HG02870 (cell line): ENCODE results near the gene TLR1.
A peak's percentile ranks its signal among the peaks of the same experiment; 100 is the strongest.

ENCODE experiments used
- ATAC-seq: cut with Tn5 transposase; IDR thresholded peaks from one replicate; pipeline ENCODE4 v1.9.1; 2021; ENCODE audit warnings: mild to moderate bottlenecking, moderate library complexity; ENCODE audit not compliant: unreplicated experiment

Gene TLR1, protein sequence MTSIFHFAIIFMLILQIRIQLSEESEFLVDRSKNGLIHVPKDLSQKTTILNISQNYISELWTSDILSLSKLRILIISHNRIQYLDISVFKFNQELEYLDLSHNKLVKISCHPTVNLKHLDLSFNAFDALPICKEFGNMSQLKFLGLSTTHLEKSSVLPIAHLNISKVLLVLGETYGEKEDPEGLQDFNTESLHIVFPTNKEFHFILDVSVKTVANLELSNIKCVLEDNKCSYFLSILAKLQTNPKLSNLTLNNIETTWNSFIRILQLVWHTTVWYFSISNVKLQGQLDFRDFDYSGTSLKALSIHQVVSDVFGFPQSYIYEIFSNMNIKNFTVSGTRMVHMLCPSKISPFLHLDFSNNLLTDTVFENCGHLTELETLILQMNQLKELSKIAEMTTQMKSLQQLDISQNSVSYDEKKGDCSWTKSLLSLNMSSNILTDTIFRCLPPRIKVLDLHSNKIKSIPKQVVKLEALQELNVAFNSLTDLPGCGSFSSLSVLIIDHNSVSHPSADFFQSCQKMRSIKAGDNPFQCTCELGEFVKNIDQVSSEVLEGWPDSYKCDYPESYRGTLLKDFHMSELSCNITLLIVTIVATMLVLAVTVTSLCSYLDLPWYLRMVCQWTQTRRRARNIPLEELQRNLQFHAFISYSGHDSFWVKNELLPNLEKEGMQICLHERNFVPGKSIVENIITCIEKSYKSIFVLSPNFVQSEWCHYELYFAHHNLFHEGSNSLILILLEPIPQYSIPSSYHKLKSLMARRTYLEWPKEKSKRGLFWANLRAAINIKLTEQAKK

DNA sequence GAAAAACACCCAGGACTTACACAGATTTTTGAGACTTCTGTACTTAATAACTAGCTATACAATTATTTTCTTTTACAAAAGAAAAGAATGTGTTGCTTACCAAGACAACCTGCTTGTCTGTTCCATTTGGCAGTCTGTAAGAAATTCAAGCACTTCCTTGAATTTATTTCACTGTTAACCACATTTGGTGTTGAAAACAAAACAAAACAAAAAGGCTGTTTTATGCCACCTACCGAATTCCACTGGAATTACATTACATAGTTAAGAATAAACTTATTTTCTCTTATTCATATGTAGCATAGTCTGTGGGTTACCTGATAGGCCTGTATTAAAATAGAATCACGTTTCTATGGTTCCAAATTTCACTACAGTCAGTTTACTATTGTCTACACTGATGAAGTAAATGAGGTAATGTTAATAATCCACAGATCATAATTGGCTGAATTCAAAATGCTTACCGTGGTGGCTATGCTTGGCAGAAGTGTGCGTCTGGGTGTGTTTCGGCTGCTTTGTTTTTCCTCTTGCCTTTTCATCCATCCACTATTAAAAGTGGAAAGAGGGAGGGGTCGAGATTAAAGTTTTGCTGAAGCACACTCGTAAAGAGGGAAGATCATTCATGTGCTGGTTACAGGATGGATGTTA lies at the start of gene TLR1:
Gene TLR1, minus strand, starts transcription at position 138 of the 642 bp plus-strand sequence. CDS start 5,960 bp downstream, outside the sequence.
- no peak for ATAC-seq

DNA sequence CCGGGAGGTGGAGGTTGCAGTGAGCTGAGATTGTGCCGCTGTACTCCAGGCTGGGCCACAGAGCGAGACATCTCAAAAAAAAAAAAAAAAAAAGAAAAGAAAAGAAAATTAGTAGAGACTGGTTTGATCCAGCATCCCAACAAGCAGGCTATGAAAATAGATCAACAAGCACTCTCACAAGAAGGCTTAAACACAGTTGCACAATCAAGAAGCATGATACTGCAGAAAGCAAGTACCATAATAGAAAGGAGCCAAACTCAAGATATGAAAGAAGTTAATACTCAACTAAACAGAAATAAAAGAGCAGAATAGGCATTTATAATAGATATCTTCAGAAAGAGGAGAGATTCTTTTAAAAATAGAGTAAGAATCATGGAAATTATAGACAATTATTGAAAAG lies 41.4 kb upstream of the TLR1 start:
- ATAC-seq = no peak

DNA sequence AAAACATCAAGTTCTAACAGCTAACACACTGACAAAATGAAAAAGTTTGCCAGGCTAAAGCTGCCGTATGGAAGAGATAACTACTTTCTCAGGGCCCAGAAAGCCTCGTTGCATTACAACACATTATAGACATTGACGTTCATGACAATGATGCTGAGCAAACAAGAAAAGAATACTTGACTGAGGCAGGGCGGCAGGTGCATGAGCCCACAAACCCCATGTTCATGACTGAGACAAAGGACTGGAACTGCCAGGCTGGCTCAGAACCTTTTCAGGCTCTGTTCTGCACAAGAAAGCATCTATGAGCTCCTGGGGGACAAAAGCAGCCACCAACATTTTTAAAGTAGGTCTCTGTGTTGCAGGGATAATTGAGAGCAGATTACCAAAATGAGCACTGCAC lies 38.4 kb upstream of the TLR1 start:
- no peak for ATAC-seq

DNA sequence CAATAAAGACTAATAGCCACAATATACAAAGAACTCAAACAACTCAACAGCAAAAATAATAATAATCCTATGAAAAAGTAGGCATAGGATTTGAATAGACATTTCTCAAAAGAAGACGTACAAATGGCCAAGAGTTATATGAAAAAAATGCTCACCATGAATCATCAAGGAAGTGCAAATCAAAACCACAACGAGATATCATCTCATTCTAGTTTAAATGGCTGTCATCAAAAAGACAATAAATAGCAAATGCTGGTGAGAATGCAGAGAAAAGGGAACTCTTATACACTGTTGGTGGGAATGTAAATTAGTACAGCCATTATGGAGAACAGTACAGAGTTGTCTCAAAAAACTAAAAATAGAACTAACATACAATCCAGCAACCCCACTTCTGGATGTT lies 33.3 kb upstream of the TLR1 start:
- no peak for ATAC-seq

DNA sequence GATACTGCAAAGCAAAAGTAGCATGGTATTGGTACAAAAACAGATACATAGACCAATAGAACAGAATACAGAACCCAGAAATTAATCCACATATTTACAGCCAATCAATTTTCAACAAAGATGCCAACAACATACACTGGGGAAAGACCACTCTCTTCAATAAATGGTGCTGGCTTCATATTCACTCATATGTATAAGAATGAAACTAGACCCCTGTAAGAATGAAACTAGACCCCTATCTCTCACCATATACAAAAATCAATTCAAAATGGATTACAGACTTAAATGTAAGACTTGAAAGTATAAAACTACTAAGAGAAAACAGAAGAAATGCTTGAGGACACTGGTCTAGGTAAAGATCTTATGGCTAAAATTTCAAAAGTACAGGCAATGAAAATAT lies 32.7 kb upstream of the TLR1 start:
- ATAC-seq = no peak

DNA sequence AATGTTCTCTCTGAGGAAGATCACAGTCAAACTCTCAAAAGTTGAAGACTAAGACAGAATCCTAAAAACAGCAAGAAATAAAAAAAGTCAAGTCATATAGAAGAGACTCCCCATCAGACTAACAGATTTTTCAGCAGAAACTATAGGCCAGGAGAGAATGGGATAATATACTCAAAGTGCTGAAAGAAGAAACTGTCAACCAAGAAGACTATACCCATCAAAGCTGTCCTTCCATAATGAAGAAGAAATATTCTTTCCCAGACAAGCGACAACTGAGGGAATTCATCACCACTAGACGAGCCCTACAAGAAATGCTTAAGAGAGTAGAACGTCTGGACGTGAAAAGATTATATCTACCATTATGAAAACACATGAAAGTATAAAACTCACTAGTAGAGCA lies 30.0 kb upstream of the TLR1 start:
- no peak for ATAC-seq

DNA sequence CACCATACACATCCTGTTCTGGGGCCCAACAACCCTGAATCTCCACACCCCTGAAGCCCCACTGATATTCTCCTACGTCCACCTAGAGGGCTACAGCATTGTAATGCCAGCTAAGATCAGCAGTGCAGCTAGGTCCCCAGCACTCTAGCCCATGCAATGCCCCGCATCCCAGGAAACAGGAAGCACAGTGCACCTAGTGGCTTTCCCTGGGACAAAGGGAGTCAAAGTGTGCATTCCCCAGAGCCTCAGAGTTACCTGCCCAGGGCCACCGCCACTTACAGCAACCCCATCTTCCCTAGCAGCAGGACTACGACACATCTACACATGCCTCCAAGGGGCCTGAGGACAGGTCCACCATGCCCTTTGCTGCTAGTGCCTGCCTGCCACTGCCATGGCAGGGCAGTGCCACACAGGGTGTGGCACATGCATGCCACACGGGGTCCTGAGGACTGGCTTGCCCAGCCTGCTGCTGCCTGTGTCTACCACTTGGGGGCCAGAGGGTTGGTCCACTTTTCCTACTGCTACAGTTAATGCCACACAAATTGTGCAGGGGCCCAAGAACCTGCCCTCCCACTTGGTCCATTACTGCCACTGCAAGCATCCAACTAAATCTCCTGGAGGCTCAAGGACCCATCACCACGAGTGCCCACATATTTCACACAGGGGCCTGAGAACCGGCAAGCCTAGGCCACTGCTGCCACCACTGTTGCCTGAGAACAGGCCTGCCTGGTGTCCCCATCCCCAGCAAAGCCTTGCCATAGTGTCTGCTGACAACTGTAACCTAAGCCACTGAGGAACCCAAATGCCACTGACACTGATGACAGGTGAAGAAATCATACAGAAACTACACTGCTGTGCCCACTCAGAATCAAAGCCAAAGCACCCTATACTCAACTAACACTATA lies 28.3 kb upstream of the TLR1 start:
- no peak for ATAC-seq

DNA sequence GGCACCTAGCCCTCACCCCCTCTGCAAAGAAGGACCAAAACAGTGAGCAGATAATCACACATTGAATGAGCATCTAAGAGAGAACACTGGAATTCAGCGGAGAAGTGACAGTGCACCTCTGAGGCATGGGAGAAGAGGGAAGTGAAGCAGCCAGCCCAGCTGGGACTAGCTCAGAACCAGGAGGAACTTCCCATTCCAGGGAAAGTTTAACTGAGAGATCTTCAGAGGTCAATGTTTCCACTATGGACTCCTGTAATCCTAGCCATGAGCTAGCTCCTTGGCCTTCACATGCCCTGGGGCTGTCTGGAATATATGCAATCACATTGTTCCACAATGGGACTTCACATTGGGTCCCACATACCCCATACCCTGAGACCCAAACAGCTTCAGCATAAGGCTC lies 27.6 kb upstream of the TLR1 start:
- ATAC-seq = no peak

DNA sequence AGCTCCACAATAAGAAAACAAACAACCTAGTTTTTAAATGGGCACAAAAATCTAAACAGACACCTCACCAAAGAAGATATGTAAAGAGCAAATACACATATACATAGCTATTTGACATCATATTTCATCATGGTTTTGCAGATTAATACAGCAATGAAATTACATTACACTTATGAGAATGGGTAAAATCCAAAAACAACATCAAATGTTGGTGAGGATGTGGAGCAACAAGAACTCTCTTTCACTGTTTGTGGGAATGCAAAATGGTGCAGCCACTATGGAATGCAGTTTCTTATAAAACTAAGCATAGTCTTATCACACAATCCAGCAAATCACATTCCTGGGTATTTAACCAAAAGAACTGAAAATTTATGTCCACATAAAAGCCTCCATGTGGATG lies 27.1 kb upstream of the TLR1 start:
- no peak for ATAC-seq

DNA sequence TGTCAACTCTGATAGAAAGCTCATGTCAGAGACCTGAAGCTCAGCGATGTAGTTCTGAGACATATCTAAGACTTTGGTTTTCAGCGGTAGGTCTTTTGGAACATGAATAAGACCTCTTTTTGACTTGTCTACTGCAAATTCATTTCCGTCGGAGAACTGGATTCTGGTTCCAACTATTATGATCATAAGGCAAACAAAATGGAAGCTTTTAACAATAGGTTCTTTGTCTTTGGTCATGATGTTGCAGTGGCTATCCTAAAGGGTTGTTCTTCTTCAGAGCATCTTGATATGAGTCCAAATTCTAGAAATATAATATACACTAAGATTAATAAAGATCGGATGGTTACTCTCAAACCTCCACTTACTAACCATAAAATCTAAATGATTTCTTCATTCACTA lies 24.6 kb upstream of the TLR1 start:
- ATAC-seq = no peak

DNA sequence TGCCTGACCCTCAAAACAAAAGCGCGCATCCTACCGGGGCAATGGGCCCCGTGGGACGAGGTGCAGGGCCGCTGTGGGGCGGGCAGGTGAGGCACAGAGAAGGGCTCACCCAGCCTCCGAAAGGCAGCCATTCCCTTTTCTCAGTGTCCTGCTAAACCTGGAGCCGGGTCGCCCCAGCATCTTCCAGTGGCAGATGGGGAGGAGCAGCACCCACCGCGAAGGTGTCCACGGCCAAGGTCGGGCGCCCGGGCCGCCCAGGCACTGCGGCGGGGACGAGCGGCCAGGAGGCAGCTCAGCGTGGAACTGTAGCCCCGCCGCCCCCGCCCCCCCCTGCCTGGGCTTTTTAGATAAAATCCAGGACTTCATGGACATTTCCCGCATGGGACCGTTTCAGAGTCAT lies 19.2 kb upstream of the TLR1 start:
- ATAC-seq = no peak

DNA sequence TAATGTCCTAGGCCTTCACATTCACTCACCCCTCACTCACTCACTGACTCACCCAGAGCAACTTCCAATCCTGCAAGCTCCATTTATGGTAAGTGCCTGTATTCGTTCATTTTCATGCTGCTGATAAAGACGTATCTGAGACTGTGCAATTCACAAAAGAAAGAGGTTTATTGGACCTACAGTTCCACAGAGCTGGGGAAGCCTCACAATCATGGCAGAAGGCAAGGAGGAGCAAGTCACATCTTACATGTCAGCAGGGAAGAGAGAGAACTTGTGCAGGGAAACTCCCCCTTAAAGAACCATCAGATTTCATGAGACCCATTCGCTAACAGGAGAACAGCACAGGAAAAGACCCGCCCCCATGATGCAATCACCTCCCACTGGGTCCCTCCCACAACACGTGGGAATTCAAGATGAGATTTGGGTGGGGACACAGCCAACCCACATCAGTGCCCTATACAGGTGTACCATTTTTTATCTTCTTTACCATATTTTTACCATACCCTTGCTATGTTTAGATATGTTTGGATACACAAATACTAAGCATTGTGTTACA lies 18.2 kb upstream of the TLR1 start:
- ATAC-seq = no peak

DNA sequence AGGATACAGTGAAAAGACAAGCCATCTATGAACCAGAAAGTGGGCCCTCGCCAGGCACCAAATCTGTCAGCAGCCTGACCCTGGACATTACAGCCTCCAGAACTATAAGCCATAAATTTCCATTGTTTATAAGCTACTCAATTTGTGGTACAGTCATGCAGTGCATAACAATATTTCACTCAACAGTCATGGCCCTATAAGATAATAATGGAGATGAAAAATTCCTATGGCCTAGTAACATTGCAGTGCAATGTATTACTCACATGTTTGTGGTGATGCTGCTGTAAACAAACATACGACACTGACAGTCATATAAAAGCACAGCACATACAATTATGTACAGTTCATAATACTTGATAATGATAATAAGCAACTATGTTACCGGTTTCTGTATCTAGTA lies 17.1 kb upstream of the TLR1 start:
- ATAC-seq = no peak

DNA sequence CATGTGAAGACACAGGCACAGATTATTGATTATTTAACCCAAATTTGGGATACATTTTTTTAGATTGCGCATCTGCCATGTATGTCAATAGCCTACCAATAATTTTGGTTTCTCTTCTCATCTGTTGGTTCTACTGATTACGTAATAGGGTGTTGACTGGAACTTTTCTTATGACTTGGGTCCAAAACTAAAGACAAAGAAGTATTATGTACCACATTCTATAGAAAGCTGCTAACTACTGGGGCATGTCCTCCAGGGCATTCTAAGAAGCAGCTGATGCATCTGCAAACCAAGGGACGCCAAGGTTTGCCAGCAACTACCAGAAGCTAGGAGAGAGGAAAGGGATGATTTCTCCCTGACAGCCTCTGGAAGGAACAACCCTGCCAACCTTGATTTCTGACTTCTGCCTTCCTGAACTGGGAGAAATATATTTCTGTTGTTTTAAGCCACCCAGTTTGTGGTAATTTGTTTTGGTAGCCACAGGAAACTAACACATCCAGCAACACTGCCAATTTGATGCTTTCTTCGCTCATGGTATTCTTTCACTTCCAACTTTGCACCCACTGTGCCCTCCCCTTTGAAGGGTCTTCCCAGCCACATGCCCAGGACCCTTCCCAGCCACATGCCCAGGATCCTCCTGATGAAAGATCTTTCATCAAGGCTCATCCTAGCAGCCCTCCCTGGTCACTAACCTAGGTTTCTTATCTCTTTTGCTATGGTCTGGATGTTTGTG lies 15.9 kb upstream of the TLR1 start:
- no peak for ATAC-seq

DNA sequence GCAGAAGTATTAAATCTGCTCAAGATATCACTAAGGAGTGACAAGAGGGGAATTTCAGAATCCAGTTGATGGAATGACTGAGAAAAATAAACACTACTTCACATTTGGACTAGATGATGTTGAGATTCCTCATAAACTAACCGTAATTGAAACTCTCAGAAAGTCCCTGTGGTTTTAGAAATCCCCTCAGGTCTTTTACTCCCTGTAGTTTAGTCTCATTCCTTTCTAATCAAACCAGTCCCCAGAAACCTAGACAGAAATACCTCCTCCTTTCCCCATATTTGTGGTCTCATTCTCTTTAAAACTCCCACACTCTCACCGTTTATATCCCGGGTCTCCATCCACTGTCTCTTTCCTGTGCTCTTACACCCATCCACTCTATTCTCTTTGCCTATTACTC lies 15.0 kb upstream of the TLR1 start:
- no peak for ATAC-seq

DNA sequence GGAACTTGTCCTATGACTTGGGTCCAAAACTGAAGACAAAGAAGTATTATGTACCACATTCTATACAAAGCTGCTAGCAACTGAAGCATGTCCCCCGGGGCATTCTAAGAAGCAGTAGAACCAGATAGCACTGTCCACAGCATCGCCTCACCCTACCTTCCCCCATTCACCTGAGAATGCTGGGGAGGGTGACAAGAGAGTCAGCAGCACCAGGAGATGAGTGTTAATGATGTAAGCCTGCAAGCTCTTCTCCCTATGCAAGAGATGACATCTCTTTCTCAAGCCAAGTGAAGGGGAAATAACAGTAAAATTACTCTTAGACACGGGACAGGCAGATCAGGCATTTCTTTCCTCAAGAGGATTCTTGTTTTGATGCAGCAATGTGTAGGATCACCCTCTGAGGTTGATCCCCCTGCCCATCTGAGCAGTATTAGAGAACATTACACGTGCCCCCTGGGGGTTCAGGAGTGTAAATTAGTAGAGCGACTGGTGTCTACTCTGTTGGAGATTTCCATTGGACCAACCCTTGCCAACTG lies 13.9 kb upstream of the TLR1 start:
- ATAC-seq = peak; percentile 48

DNA sequence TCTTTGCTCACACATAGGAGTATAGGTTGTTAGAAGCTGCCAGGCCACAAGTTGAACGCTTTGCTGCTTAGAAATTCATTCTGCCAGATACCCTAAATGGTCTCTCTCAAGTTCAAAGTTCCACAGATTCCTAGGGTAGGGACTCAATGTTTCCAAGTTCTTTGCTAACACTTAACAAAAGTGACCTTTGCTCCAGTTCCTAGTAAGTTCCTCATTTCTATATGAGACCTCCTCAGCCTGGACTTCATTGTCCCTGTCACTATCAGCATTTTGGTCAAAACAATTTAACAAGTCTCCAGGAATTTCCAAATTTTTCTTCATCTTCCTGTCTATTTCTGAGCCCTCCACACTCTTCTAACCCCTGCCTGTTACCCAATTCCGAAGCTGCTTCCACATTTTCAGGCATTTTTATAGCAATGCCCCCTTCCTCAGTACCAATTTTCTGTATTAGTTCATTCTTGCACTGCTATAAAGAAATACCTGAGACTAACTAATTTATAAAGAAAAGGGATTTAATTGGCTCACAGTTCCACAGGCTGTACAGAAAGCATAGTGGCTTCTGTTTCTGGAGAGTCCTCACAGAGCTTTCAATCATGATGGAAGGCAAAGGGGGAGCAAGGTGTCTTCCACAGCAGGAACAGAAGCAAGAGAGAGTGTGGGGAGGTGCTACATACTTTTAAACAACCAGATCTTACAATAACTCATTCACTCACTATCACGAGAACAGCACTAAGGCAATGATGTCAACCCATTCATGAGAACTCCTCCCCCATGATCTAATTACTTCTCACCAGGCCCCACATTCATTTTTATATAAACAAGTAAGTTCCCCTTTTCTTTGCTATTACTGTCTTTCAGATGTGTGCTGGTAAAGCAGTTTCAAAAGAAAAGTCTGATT lies 11.5 kb upstream of the TLR1 start:
- ATAC-seq = peak; percentile 37

DNA sequence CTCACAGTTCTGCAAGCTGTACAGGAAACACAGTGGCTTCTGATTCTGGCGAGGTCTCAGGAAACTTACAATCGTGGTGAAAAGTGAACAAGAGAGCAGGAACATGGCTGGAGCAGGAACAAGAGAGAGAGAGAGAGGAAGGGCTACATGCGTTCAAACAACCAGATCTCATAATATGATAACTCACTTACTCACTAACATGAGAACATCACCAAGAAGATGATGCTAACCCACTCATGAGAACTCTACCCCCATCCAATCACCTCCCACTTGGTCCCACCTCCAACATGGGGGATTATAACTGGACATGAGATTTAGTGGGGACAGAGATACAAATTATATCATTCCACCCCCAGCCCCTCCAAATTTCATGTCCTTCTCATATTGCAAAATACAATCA lies 9.8 kb upstream of the TLR1 start:
- ATAC-seq = no peak

DNA sequence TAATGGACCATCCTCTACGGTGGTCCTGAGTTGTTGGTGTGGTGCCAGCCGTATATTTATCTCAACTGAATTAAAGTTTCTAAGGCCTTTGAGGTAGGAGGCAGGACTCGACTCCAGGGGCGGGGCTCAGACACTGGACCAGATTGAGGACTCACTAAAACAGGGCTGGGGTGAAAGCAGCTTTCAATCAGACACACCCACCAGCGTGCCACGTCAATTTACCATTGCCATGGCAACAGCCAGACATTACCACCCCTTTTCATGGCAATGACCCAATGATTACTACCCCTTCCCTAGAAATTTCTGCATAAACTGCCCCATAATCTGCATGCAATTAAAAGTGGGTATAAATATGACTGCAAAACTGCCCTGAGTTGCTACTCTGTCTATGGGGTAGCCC lies 6.7 kb upstream of the TLR1 start:
- ATAC-seq = no peak
